Testis (tissue), 3 donors: Measurements from ENCODE around the gene LYPD4. TPM values are rescaled to one million over a fixed set of nuclear protein-coding genes. Genes with fewer than 3 reads are reported as not detected.

Experiments used
- DNase-seq: peaks from one replicate; pipeline ENCODE4 v3.0.0-alpha.2; 2019
- H3K27ac ChIP-seq, 2 donors: fragments of 200-600 bp; sonication (generic); one replicate each; pipeline ENCODE4 v1.5.1; 2019
- H3K27me3 ChIP-seq: fragments of 200-600 bp; sonication (generic); one replicate; pipeline ENCODE4 v1.5.1; 2019
- H3K36me3 ChIP-seq: fragments of 200-600 bp; sonication (generic); one replicate; pipeline ENCODE4 v1.5.1; 2017; ENCODE audit warnings: low read depth; ENCODE audit errors: missing control alignments
- H3K4me1 ChIP-seq: fragments of 200-600 bp; sonication (generic); one replicate; pipeline ENCODE4 v1.5.1; 2019
- H3K4me3 ChIP-seq, 2 donors: fragments of 200-600 bp; sonication (generic); one replicate each; pipeline ENCODE4 v1.5.1; 2017 to 2019
- H3K9me3 ChIP-seq: fragments of 200-600 bp; sonication (generic); one replicate; pipeline ENCODE4 v1.5.1; 2017
- CTCF ChIP-seq, 3 experiments: fragments of 450-650 bp in 2 of 3; fragments of 200-600 bp in 1 of 3; sonication (generic) in 1 of 3; IDR thresholded peaks; one replicate each; pipeline ENCODE4 v1.5.1; 2016 to 2019; ENCODE audit warnings: antibody characterized with exemption in 3 of 3, mild to moderate bottlenecking in 2 of 3, moderate library complexity in 1 of 3
- POLR2A ChIP-seq: fragments of 450-650 bp; IDR thresholded peaks from one replicate; pipeline ENCODE4 v1.6.1; 2017; ENCODE audit warnings: antibody characterized with exemption, mild to moderate bottlenecking, moderate library complexity
- WGBS, 2 donors: methylation state at CpG; one replicate each; pipeline ENCODE4 v1.1.5; 2018; 5-methylcytosine and 5-hydroxymethylcytosine counted together
- intact Hi-C: fragments of 100-400 bp; cut with DNase I; formaldehyde crosslinking; loops from one replicate; pipeline ENCODE4 v1.15.1; 2023; ENCODE audit warnings: low total_unique reads
- polyA plus RNA-seq: library from polyadenylated mRNA; stranded (reverse); fragments of 350-450 nt; fragmentation: Illumina TruSeq; extraction: RNeasy Lipid Tissue Mini Kit (QIAGEN cat#74804); gene quantifications from one replicate; pipeline ENCODE4 v1.2.3, GENCODE V29; 2014; ENCODE audit warnings: low read depth, low replicate concordance; ENCODE audit not compliant: insufficient read depth
- total RNA-seq, 2 donors: library from RNA; depleted of rRNA; stranded (reverse); fragments of >200 nt; gene quantifications; one replicate each; pipeline ENCODE4 v1.2.3, GENCODE V29; 2016

LYPD4 gene
- total and polyA plus RNA-seq, 3 donors from 2014 or later, result 33.6 to 198 (median 68.4) TPM

GRCh38 chr19:41888926-41889325 lies 44.4 kb upstream of the LYPD4 start:
- H3K36me3 ChIP-seq, result no peaks in the 10 kb centered on the region
- no peak overlapping the region for H3K4me3 ChIP-seq
- 88 to 91% methylated on average over 10 to 12 of the region's 12 CpGs for WGBS, 2 donors
- no peak for TF ChIP-seq POLR2A
- TF ChIP-seq CTCF (IDR thresholded peaks at IDR 0.05), result no peak
- intact Hi-C loops, result no loop called here
- DNase-seq, result no peak
- H3K27me3 ChIP-seq, result no peaks in the 10 kb centered on the region
- no peaks in the 10 kb centered on the region for H3K9me3 ChIP-seq
- H3K27ac ChIP-seq, result no peak overlapping the region
- H3K4me1 ChIP-seq, result peaks cover 3% of the 10 kb centered on the region

GRCh38 chr19:41887711-41888382 lies 43.4 kb upstream of the LYPD4 start:
- DNase-seq, result no peak
- intact Hi-C loops, result no loop called here

GRCh38 chr19:41886761-41887710 lies 42.6 kb upstream of the LYPD4 start:
- Histone ChIP-seq H3K27me3 (no peaks in the 10 kb centered on the region), H3K36me3 (no peaks in the 10 kb centered on the region), H3K4me1 (peaks cover 3% of the 10 kb centered on the region), H3K9me3 (no peaks in the 10 kb centered on the region), H3K4me3 (no peak overlapping the region), H3K27ac (no peak overlapping the region)
- no peak for DNase-seq
- TF ChIP-seq POLR2A (no peak), CTCF (IDR thresholded peaks at IDR 0.05) (no peak)
- intact Hi-C loops, result no loop called here
- 69 to 72% methylated on average over 13 of the region's 13 CpGs for WGBS, 2 donors

More at GRCh38 chr19:41887711-41888382, 43.4 kb upstream of the LYPD4 start:
- Histone ChIP-seq H3K9me3 (no peaks in the 10 kb centered on the region), H3K27ac (no peak overlapping the region), H3K27me3 (no peaks in the 10 kb centered on the region), H3K4me1 (peaks cover 3% of the 10 kb centered on the region), H3K36me3 (no peaks in the 10 kb centered on the region), H3K4me3 (no peak overlapping the region)
- WGBS, 2 donors, result 47 to 52% methylated on average over 6 to 17 of the region's 17 CpGs
- no peak for TF ChIP-seq POLR2A
- TF ChIP-seq CTCF (IDR thresholded peaks at IDR 0.05), result no peak

GRCh38 chr19:41883821-41884733 lies 39.6 kb upstream of the LYPD4 start:
- TF ChIP-seq CTCF (IDR thresholded peaks at IDR 0.05), result peak in 1 of 3 experiments; percentile 11
- TF ChIP-seq POLR2A, result no peak
- intact Hi-C loops, result no loop called here
- Histone ChIP-seq H3K4me3 (peak overlapping the region; percentile 71 to 83), H3K27me3 (no peaks in the 10 kb centered on the region), H3K4me1 (peaks cover 3% of the 10 kb centered on the region), H3K27ac (no peak overlapping the region), H3K36me3 (no peaks in the 10 kb centered on the region), H3K9me3 (no peaks in the 10 kb centered on the region)
- 0% methylated on average over 12 to 65 of the region's 66 CpGs for WGBS, 2 donors
- peak; percentile 97 for DNase-seq
